Gastrocnemius medialis (tissue), 4 donors: ENCODE measurements around the gene MPPED1. TPM values are rescaled to one million over a fixed set of nuclear protein-coding genes. Genes with fewer than 3 reads are reported as not detected.

Experiments
- ATAC-seq, 2 donors: fragments of 150-250 bp; one replicate each; pipeline ENCODE4 v1.9.1; 2016
- DNase-seq, 2 donors: peaks; one replicate each; pipeline ENCODE4 v3.0.0-alpha.2; 2019
- H3K27ac ChIP-seq, 4 donors: fragments of 200-600 bp; sonication (generic); 1 replicate in 1 of 4; 2 replicates in 3 of 4; pipeline ENCODE4 v1.5.1; 2016 to 2018; ENCODE audit warnings: mild to moderate bottlenecking in 2 of 4, moderate library complexity in 1 of 4
- H3K27me3 ChIP-seq, 3 donors: fragments of 200-600 bp; sonication (generic) in 2 of 3; 1 replicate in 1 of 3; 2 replicates in 2 of 3; pipeline versions ENCODE4 v1.5.1 to v1.6.0; 2016 to 2019; ENCODE audit warnings: mild to moderate bottlenecking in 1 of 3, moderate library complexity in 1 of 3
- H3K36me3 ChIP-seq, 2 donors: fragments of 200-600 bp; sonication (generic) in 1 of 2; one replicate each; pipeline ENCODE4 v1.5.1; 2017 to 2018
- H3K4me1 ChIP-seq, 2 donors: fragments of 200-600 bp; sonication (generic) in 1 of 2; one replicate each; pipeline ENCODE4 v1.5.1; 2016 to 2017; ENCODE audit warnings: mild to moderate bottlenecking in 2 of 2
- H3K4me3 ChIP-seq, 4 donors: fragments of 200-600 bp; sonication (generic) in 3 of 4; 1 replicate in 1 of 4; 2 replicates in 3 of 4; pipeline ENCODE4 v1.5.1; 2016 to 2019; ENCODE audit warnings: mild to moderate bottlenecking in 2 of 4
- H3K9me3 ChIP-seq, 3 donors: fragments of 200-600 bp; sonication (generic) in 2 of 3; 1 replicate in 1 of 3; 2 replicates in 2 of 3; pipeline ENCODE4 v1.5.1; 2016 to 2019
- CTCF ChIP-seq, 5 experiments: fragments of 450-650 bp in 3 of 5; fragments of 200-600 bp in 2 of 5; sonication (generic) in 2 of 5; IDR thresholded peaks in 4 of 5; conservative IDR thresholded peaks in 1 of 5; 1 replicate in 4 of 5; 2 replicates in 1 of 5; pipeline ENCODE4 v1.5.1; 2016 to 2019; ENCODE audit warnings: antibody characterized with exemption in 5 of 5, mild to moderate bottlenecking in 3 of 5, moderate library complexity in 3 of 5
- POLR2A ChIP-seq, 2 donors: fragments of 450-650 bp; IDR thresholded peaks; one replicate each; pipeline ENCODE4 v1.6.1; 2017; ENCODE audit warnings: antibody characterized with exemption in 2 of 2, mild to moderate bottlenecking in 2 of 2, moderate library complexity in 2 of 2
- in situ Hi-C, 4 donors: fragments of 200-750 bp; cut with MboI; loops; one replicate each; pipeline versions ENCODE4 v1.15.0 to v1.8.0; 2017; ENCODE audit warnings: low sequenced_read_pairs in 4 of 4
- intact Hi-C: fragments of 100-400 bp; cut with DNase I; formaldehyde crosslinking; loops from one replicate; pipeline ENCODE4 v1.15.1; 2023; ENCODE audit warnings: low total_unique reads
- total RNA-seq, 4 donors: library from RNA; depleted of rRNA; stranded (reverse); fragments of >200 nt; gene quantifications; one replicate each; pipeline versions ENCODE4 v1.1.0 to v1.2.3, GENCODE V29; 2016

Gene MPPED1
- total RNA-seq, 4 donors from 2014 or later, result not detected

GRCh38 chr22:43478621-43479300 is 66.9 kb downstream of the MPPED1 start:
- ATAC-seq, result no peak
- in situ Hi-C loops, result no loop called here
- Histone ChIP-seq H3K9me3 (no peaks in the 10 kb centered on the region), H3K36me3 (no peaks in the 10 kb centered on the region), H3K4me3 (no peak overlapping the region), H3K4me1 (no peaks in the 10 kb centered on the region), H3K27me3 (peaks cover 0 to 6% (median 1%) of the 10 kb centered on the region in 3 donors), H3K27ac (no peak overlapping the region)
- TF ChIP-seq POLR2A (IDR thresholded peaks at IDR 0.05) (no peak), CTCF (IDR thresholded peaks at IDR 0.05 in 4 of 5, conservative IDR thresholded peaks at IDR 0.05 in 1 of 5) (no peak)
- no peak for DNase-seq
- intact Hi-C loops, result no loop called here

- Histone ChIP-seq H3K9me3 (no peaks in the 10 kb centered on the region), H3K27ac (no peak overlapping the region), H3K27me3 (peaks cover 0 to 6% (median 5%) of the 10 kb centered on the region in 3 donors), H3K4me1 (no peaks in the 10 kb centered on the region), H3K4me3 (no peak overlapping the region), H3K36me3 (no peaks in the 10 kb centered on the region)
- DNase-seq (no peak), ATAC-seq (no peak)
- intact Hi-C loops (no loop called here), in situ Hi-C loops (no loop called here)
- TF ChIP-seq CTCF (IDR thresholded peaks at IDR 0.05 in 4 of 5, conservative IDR thresholded peaks at IDR 0.05 in 1 of 5), result no peak
- no peak for TF ChIP-seq POLR2A (IDR thresholded peaks at IDR 0.05)
Measured at GRCh38 chr22:43479301-43479950, 67.6 kb downstream of the MPPED1 start.

GRCh38 chr22:43479962-43480361 is 68.1 kb downstream of the MPPED1 start:
- intact Hi-C loops, result no loop called here
- Histone ChIP-seq H3K27me3 (peaks cover 0 to 6% (median 5%) of the 10 kb centered on the region in 3 donors), H3K9me3 (no peaks in the 10 kb centered on the region), H3K4me1 (no peaks in the 10 kb centered on the region), H3K36me3 (no peaks in the 10 kb centered on the region), H3K27ac (no peak overlapping the region), H3K4me3 (no peak overlapping the region)
- no peak for DNase-seq
- in situ Hi-C loops, result no loop called here
- ATAC-seq, result no peak
- TF ChIP-seq POLR2A (IDR thresholded peaks at IDR 0.05), result no peak
- TF ChIP-seq CTCF (IDR thresholded peaks at IDR 0.05 in 4 of 5, conservative IDR thresholded peaks at IDR 0.05 in 1 of 5), result no peak

- peaks cover 0 to 6% (median 5%) of the 10 kb centered on the region in 3 donors for H3K27me3 ChIP-seq
- H3K4me1 ChIP-seq, result no peaks in the 10 kb centered on the region
- DNase-seq (no peak), ATAC-seq (no peak)
- in situ Hi-C loops (no loop called here), intact Hi-C loops (no loop called here)
- TF ChIP-seq POLR2A (IDR thresholded peaks at IDR 0.05), result no peak
- TF ChIP-seq CTCF (IDR thresholded peaks at IDR 0.05 in 4 of 5, conservative IDR thresholded peaks at IDR 0.05 in 1 of 5), result no peak
- no peaks in the 10 kb centered on the region for H3K9me3 ChIP-seq
- no peaks in the 10 kb centered on the region for H3K36me3 ChIP-seq
- no peak overlapping the region for H3K27ac ChIP-seq
- H3K4me3 ChIP-seq, result no peak overlapping the region
Measured at GRCh38 chr22:43481568-43482317, 69.9 kb downstream of the MPPED1 start.
